Heart left ventricle (tissue), 13 donors: ENCODE measurements around the gene MPO.

Experiments used
- CTCF ChIP-seq, 12 donors: fragments of 200-600 bp; sonication (generic) in 4 of 12; IDR thresholded peaks; one replicate each; pipeline versions ENCODE4 v1.5.0 to v1.8.0; 2018 to 2022; ENCODE audit warnings: antibody characterized with exemption in 12 of 12, mild to moderate bottlenecking in 5 of 12
- POLR2A ChIP-seq, 2 donors: fragments of 450-650 bp; IDR thresholded peaks; one replicate each; pipeline ENCODE4 v1.6.1; 2017; ENCODE audit warnings: antibody characterized with exemption in 2 of 2, mild to moderate bottlenecking in 2 of 2, moderate library complexity in 2 of 2
- donor health status: ischemic (EF 13 %, LVEDD 7.1; RV severe dilation, severe dysfunction).
- donor health status: DM: no; HTN: yes; CAD: no.
- donor health status: DM: no; HTN: no; CAD: no.
- donor health status: ischemic (EF 25% LVEDD 6.9; RV normal size, moderate dysfunction).
- donor health status: ischemic (EF 25% LVEDD 5.7; RV mildly dilated, moderate dysfunction).
- donor health status: ischemic (EF 35%, LVEDD 5.7; RV mildly dilated, moderate dysfunction).
- donor health status: nonischemic (EF 11% LVEDD 7.7; RV severe dilation, severe dysfunction).
- donor health status: DM: yes; HTN: yes; CAD: no.
- donor health status: PGD.
- donor health status: ischemic (EF 29% LVEDD 5.4; RV normal size, mild dysfunction).
- donor health status: nonischemic (EF 23%, LVEDD 6.1; RV moderate dilation, normal function).

- TF ChIP-seq CTCF (IDR thresholded peaks at IDR 0.05) = no peak
- TF ChIP-seq POLR2A (IDR thresholded peaks at IDR 0.05) = no peak
These were observed 44.9 kb downstream of the MPO start for GRCh38 chr17:58235821-58236220.
